ENCODE measurements around the gene CYP19A1.

CYP19A1 gene

GRCh38 chr15:51322621-51323296 lies 15.6 kb downstream of the CYP19A1 start:
- DNase-seq, result no peak

DNA sequence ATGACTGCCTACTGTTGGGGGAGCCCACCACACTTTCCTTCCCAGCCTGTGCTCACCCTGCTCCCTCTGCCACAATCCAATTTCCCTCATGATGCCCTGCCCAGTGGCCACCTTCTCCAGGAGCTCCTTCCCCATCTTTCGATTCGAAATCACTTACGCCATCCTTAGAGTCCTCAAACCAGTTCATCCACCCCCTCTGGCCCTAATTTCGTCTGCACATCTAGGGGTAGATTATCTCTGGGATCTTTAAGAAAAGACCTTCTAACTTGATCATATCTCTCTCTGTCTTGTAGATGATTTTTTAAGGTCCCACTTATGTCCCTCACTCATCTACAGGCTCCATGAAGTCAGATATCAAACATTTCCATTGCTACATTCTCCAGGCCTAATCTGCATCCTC lies 17.1 kb downstream of the CYP19A1 start:
- DNase-seq, result no peak

DNA sequence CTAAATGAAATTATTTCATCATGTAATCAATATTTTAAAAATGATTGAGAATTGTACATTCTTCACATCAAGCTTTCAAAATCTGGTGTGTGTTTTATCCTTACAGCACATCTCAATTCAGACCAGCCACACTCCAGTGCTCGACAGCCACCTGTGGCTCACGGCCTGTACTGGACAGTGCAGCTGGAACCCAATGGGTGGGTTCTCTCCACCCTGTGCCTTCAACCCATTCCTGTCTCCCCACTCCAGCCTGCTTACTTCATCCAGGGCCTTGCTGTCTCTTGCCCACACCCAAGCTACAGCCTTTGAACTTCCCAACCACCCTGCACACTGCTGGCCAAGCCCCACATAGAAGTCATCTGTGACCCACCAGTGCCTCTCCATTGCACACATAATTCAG lies 17.6 kb downstream of the CYP19A1 start:
- no peak for DNase-seq

DNA sequence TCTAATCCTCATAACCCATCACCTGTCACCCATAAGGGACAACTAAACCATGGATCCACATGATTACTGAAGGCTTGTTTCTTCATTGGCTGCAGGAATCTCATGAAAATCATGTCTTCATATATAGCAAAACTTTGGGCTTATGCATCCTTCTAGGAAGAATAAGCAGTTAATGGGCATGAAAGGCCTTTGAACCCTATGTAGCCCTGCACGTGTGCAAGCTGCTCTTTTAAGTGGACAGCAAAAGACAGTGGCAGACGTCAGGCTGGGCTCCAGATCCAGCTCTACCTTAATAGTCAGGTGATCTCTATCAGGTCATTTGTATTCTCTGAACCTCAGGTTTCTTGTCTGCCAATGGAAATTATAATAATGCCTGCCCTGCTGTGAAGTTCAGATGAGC lies 18.9 kb downstream of the CYP19A1 start:
- DNase-seq, result no peak

DNA sequence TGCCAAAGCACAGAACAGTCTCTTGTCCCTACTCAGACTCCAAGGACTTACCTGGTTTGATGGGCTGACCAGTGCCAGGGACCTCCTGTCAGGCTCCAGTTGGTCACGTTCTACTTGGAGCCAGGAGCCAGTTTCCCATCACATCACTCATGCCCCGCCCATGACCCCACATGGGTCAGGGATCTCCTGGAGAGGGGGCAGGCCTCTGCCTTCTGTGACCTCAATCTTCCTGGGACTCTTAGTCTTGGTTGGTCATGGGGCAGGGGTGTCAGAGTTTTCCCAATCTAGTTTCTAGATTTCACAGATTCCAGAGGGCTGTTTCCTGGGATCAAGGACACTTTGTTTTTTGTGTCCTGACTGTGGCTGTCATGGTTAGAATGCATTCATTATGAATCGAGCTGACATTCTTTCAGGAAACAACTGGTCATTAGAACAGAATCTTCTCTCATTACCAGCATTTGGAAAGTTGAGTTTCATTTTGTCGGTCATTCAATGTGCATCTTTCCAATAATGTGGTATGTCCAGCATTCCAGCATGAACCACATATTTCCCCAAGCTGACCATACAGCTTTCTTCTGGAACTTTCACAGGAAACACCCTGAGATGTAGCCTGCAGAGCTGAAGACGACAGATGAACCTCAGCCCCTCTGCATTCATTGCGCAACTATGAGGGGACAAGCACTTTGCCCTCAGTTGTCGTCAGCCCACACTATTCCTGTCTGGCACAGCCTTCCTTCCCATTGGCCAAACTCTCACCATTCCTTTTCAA lies 19.8 kb downstream of the CYP19A1 start:
- no peak for DNase-seq

GRCh38 chr15:51316636-51317035 lies 21.8 kb downstream of the CYP19A1 start:
- DNase-seq, result no peak

DNA sequence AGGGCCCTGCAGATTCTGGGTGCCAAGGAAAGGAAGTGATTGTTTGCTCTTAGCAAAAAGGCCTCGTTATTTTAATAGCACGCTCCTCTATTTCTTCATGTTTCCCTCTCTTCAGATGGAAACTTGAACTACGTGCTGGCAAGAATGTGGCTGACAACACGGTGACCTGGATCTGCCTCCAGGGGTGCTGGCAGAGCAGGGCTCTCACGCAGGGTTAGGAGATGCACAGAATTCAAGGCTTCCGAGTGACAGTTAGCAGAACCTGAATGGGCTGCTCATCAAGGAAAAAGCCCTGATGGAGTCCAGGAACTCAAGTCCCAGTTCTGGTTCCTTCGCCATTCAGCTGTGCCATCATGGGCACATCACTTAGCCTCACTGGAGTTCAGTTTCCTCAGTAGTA lies 22.7 kb downstream of the CYP19A1 start:
- no peak for DNase-seq

- DNase-seq, result no peak
These were observed 23.7 kb downstream of the CYP19A1 start for GRCh38 chr15:51314391-51315337.

- no peak for DNase-seq
These were observed 24.6 kb downstream of the CYP19A1 start for GRCh38 chr15:51313644-51314280.

GRCh38 chr15:51313074-51313393 lies 25.4 kb downstream of the CYP19A1 start:
- DNase-seq, result no peak

DNA sequence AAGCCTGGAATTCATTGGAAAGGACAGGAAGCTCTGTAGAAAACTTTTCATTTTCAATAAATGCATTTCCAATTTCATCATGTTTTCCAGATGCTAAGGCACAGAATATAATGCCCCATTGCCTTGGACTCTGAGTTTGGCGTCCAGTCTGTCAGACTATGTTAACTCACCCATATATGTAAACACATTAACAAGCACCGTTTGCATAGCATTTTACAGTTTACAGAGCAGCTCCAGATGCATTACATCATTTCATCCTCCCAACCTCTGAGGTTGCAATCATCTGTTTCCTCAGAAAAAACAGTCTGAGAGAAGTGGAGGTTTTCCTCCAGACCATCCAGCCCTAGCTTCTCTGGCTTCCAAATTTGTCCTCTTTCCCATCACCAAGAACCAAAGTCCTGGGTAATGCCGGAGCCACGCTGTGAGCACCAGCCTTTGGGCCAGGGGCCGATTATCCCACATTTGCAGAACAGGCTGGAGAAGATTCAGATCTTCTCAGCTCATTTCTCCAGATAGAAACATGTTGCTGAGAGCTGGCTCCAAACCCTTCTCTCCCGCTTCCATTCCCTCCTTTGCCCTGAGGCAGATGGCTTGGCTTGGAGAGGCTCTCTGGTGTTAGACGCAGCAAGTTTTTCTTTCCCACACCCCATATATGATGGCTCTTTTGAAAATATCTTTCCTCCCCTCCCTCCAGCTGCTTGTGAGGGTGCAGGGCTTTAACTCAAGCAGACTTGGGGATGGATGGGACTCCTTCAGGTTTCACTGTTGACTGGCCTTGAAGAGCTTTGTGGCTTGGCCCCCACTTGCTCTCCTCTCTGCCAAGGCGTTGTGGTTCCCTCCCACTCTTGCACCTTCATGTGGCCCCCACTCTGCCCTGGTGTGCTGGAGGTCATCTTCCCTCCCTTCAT lies 26.0 kb downstream of the CYP19A1 start:
- no peak for DNase-seq

DNA sequence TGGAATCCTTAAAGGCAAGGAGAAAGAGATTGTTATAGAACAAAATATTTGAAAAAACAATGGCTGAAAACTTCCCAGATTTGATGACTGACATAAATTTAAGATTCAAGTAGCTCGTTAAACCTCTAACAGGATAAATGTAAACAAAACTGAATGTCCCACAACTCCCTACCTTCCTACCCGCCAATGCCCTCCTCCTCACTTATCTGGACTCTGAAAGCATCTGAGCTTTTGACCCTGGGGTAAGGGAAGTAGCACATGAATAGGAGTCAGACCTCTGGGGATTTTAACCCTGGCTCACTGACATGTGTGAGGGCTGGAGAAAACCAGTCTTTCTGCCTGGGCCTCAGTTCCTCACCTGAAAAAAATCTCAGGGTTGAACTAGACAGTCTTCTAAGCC lies 26.9 kb downstream of the CYP19A1 start:
- no peak for DNase-seq

GRCh38 chr15:51310064-51310463 lies 28.3 kb downstream of the CYP19A1 start:
- no peak for DNase-seq

- peak; percentile 15 for DNase-seq
These were observed 30.6 kb downstream of the CYP19A1 start for GRCh38 chr15:51307811-51308210.

DNA sequence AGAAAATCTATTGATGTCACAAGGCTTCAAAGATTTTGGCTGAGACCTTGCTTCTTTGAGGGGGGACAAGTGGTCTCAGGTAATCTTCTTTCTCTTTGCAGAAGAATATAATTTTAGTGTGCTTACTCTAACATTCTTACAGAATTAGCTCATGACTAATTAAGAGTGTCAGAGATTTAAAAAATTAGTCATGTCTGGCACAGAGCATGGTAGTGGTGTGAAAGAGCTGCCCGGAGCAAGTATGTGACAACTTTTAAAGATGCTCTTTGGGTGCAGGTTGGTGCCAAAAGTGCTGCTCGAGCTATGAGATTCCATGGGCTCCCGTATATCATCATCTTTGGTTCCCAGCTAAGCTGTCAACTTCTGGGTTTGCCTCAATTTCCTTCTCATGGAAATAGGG lies 31.1 kb downstream of the CYP19A1 start:
- no peak for DNase-seq

DNA sequence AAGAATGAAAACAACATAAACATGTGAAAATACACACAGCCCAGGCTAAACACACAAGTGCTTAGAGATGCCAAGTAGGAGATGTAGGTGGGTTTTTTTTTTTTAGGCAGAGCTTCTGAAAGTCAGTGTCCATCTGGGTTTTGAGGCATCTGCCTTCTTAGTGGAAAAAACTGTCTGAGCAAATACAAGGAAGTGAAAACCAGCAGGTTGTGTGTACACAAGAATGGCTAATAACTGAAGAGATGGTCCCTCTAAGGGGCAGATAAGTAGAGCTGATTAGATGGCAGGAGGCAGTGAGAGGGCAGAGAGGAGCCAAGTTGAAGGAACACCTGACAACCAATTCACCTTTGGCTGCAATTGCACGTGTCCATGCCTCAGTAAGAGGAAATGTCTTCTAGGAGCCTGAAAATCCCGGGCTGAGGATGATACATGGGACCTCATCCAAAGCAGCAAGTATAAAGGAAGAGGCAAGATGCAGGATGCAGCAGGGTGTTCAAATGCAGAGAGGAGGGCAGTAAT lies 34.9 kb downstream of the CYP19A1 start:
- DNase-seq, result no peak

DNA sequence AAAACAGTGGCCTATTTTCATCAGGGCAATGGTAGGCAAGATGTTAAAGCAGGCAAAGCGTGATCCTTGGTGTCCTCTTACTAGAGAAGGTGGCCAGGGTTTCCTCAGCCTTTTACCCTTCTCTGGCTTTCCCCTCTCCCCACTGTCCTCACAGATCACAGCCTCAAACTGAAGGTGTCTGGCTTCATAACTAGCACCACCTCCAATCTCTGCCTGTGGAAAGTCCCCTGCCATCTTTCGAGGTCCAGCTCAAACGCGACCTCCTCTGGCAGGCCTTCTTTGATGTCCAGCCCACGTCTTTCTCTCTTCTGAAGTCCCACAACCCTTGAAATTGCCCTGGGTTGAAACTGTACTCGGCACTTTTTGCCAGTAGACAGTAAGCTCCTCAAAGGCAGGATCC lies 35.9 kb downstream of the CYP19A1 start:
- DNase-seq, result no peak

GRCh38 chr15:51299187-51300015 lies 39.0 kb downstream of the CYP19A1 start:
- peak; percentile 51 for DNase-seq

GRCh38 chr15:51298620-51299019 lies 39.8 kb downstream of the CYP19A1 start:
- DNase-seq, result peak; percentile 78

- no peak for DNase-seq
These were observed 47.7 kb downstream of the CYP19A1 start for GRCh38 chr15:51290720-51291119.

GRCh38 chr15:51289290-51289689 lies 49.1 kb downstream of the CYP19A1 start:
- no peak for DNase-seq
